Activated CD4-positive, alpha-beta memory T cell treated with anti-CD3 and anti-CD28 coated beads for 36 hours (primary cell): ENCODE data around the gene GDE1. TPM values are rescaled to one million over a fixed set of nuclear protein-coding genes. Genes with fewer than 3 reads are reported as not detected.

ENCODE experiments used
- CTCF ChIA-PET: fragments of 350-600 bp; sonication (Branson Sonifier 250); formaldehyde crosslinking; loops from one replicate; lab custom pipeline; 2021; ENCODE audit warnings: antibody characterized with exemption, inconsistent platforms; lab: Charles Lee
- POLR2A ChIA-PET: fragments of 350-600 bp; sonication (Branson Sonifier 250); formaldehyde crosslinking; loops from one replicate; lab custom pipeline; 2021; ENCODE audit warnings: antibody characterized with exemption; lab: Charles Lee
- DNase-seq: peaks from one replicate; pipeline ENCODE4 v3.0.0-alpha.2; 2020
- H3K27ac Mint-ChIP-seq: one replicate; pipeline ENCODE4 v1.8.0; 2021; ENCODE audit warnings: mixed read lengths
- H3K27me3 Mint-ChIP-seq: one replicate; pipeline ENCODE4 v1.8.0; 2021; ENCODE audit warnings: mixed read lengths
- H3K36me3 Mint-ChIP-seq: one replicate; pipeline ENCODE4 v1.8.0; 2021; ENCODE audit warnings: mixed read lengths
- H3K4me1 Mint-ChIP-seq: one replicate; pipeline ENCODE4 v1.8.0; 2021; ENCODE audit warnings: low read depth, mixed read lengths
- H3K4me3 Mint-ChIP-seq: one replicate; pipeline ENCODE4 v1.8.0; 2021; ENCODE audit warnings: mild to moderate bottlenecking, mixed read lengths
- H3K9me3 Mint-ChIP-seq: one replicate; pipeline ENCODE4 v1.8.0; 2021; ENCODE audit warnings: mixed read lengths
- intact Hi-C: fragments of 100-400 bp; cut with micrococcal nuclease; formaldehyde crosslinking; loops from one replicate; pipeline ENCODE4 v1.15.1; 2023
- total RNA-seq, 2 experiments: library from RNA; stranded (reverse); gene quantifications; one replicate each; pipeline ENCODE4 v1.2.3, GENCODE V29; 2021

Gene GDE1
- 10 to 100 TPM; 18.4 to 19.0 TPM for total RNA-seq

DNA sequence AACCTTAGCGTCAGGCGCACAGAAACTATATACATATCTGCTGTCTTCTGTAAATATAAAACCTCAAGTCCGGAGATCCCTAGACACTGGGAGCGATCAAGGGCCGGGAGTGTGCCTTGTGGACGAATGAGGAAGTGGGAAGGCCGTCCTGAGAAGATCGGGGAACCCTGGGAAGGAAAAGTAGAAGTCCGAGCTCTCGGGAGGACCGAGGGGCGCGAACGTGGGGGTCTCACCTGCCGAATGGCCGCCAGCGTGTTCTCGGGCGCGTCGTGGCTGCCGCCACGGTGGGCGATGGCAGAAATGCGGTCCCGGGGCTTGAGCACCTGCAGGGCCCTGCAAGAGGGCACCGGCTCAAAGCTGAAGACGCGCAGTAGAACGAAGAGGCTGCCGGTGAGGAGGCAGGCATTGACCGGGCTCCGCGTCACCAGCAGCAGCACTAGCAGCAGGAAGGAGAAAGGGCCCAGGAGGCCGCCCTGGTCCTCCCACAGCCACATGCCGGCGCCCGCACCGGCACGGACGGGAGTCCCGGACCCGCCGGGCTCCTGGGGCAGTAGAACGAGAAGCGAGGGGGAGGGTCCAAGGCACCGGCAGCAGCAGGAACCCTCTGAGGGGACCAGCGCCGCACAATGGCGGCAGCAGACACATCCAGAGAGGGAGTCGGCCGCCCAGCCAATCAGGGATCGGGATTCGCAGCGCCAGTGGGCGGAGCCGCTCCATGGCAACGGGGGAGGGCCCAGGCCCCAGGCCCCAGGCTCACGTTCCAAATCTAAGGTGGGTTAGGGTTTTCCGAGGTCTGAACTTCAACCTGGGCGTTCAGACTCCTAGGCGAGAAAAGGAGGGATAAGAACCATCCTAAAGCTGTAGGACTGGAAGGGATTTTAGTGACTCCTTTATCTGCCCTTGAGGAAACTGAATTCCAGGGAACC, at the start of gene GDE1:
Gene GDE1, minus strand, starts transcription at position 628 of the 926 bp plus-strand sequence. Its CDS starts 134 bp downstream, at position 494.
- ChIA-PET POLR2A (interaction anchor here (1.7 kb wide), 1 partner anchor 34 kb away, joined by 7 read pairs; the partner anchor contains the start of gene VPS35L), CTCF (interaction anchor here (0.7 to 1.9 kb wide), 3 partner anchors 19 to 141 kb away, joined by 3 to 7 read pairs (median 6); partner anchors contain the start of gene VPS35L)
- no peaks in the 10 kb centered on the region for H3K9me3 Mint-ChIP-seq
- no peaks in the 10 kb centered on the region for H3K27me3 Mint-ChIP-seq
- peak within 1 kb of the TSS; percentile 75 for H3K27ac Mint-ChIP-seq
- peak; percentile 96 for DNase-seq
- intact Hi-C loops: loop anchor here (1.0 to 5.0 kb wide), 5 partner anchors 34 to 719 kb away; partner anchors contain the start of genes ARL6IP1, COQ7, IQCK and KNOP1
- H3K36me3 Mint-ChIP-seq: peaks cover 12% of the 10 kb centered on the region
- peaks cover 48% of the 10 kb centered on the region for H3K4me1 Mint-ChIP-seq
- H3K4me3 Mint-ChIP-seq: peak within 1 kb of the TSS; percentile 90

- DNase-seq: no peak
- H3K4me3 Mint-ChIP-seq: no peak overlapping the region
- H3K36me3 Mint-ChIP-seq: peaks cover 21% of the 10 kb centered on the region
- peaks cover 5% of the 10 kb centered on the region for H3K9me3 Mint-ChIP-seq
- H3K27ac Mint-ChIP-seq: no peak overlapping the region
- POLR2A ChIA-PET: no interaction called here
- intact Hi-C loops: no loop called here
- H3K4me1 Mint-ChIP-seq: no peaks in the 10 kb centered on the region
- H3K27me3 Mint-ChIP-seq: no peaks in the 10 kb centered on the region
- CTCF ChIA-PET: interaction anchor here (1.4 to 1.6 kb wide), 2 partner anchors 12 to 16 kb away, joined by 3 read pairs; partner anchors contain the start of gene VPS35L
Observed at GRCh38 chr16:19567560-19567959, 45.7 kb upstream of the GDE1 start.

- H3K4me1 Mint-ChIP-seq: peaks cover 1% of the 10 kb centered on the region
- H3K27ac Mint-ChIP-seq: no peak overlapping the region
- CTCF ChIA-PET: interaction anchor here (1.3 to 1.6 kb wide), 2 partner anchors 9 to 18 kb away, joined by 3 read pairs; no protein-coding TSS in a partner anchor
- H3K9me3 Mint-ChIP-seq: peaks cover 5% of the 10 kb centered on the region
- H3K4me3 Mint-ChIP-seq: no peak overlapping the region
- intact Hi-C loops: no loop called here
- DNase-seq: no peak
- no peaks in the 10 kb centered on the region for H3K27me3 Mint-ChIP-seq
- POLR2A ChIA-PET: interaction anchor here (0.6 kb wide), 1 partner anchor 46 kb away, joined by 3 read pairs; no protein-coding TSS in a partner anchor
- peaks cover 21% of the 10 kb centered on the region for H3K36me3 Mint-ChIP-seq
Observed at GRCh38 chr16:19566362-19566761, 44.5 kb upstream of the GDE1 start.

- intact Hi-C loops: no loop called here
- Mint-ChIP-seq H3K4me3 (no peak overlapping the region), H3K27me3 (no peaks in the 10 kb centered on the region), H3K27ac (no peak overlapping the region), H3K4me1 (peaks cover 2% of the 10 kb centered on the region), H3K9me3 (peaks cover 5% of the 10 kb centered on the region), H3K36me3 (peaks cover 14% of the 10 kb centered on the region)
- CTCF ChIA-PET: interaction anchor here (0.8 to 1.6 kb wide), 5 partner anchors 9 to 344 kb away, joined by 3 to 7 read pairs (median 4); partner anchors contain the start of gene VPS35L
- DNase-seq: no peak
- POLR2A ChIA-PET: no interaction called here
Observed at GRCh38 chr16:19563377-19563776, 41.5 kb upstream of the GDE1 start.

DNA sequence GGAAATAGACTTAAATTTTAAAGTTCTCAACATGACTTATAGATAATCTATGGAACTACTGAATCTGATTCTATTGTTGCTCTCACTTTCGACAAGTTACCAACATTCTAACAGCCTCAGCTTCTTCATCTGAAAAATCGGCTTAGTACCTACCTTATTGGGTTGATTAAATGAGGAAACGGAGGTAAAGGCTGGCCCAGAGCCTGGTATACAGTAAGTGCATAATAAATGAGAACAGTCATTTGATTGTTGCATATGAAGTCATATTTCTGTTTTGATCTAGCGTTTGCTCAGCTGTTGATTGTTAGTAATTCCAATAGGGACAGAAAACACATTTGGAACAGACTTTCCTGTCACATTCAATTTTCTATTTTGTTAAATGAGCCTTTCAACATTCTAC, 38.2 kb upstream of the GDE1 start:
- Mint-ChIP-seq H3K27ac (no peak overlapping the region), H3K36me3 (peaks cover 6% of the 10 kb centered on the region), H3K27me3 (no peaks in the 10 kb centered on the region), H3K4me1 (peaks cover 11% of the 10 kb centered on the region), H3K9me3 (peaks cover 5% of the 10 kb centered on the region), H3K4me3 (no peak overlapping the region)
- POLR2A ChIA-PET: no interaction called here
- no peak for DNase-seq
- CTCF ChIA-PET: interaction anchor here (0.6 to 1.6 kb wide), 4 partner anchors 24 to 326 kb away, joined by 3 to 11 read pairs (median 4); no protein-coding TSS in a partner anchor
- intact Hi-C loops: no loop called here

GRCh38 chr16:19559242-19559910, 37.5 kb upstream of the GDE1 start:
- H3K4me3 Mint-ChIP-seq: no peak overlapping the region
- DNase-seq: no peak
- ChIA-PET POLR2A (no interaction called here), CTCF (interaction anchor here (0.6 to 1.6 kb wide), 4 partner anchors 24 to 327 kb away, joined by 3 to 11 read pairs (median 4); no protein-coding TSS in a partner anchor)
- H3K36me3 Mint-ChIP-seq: no peaks in the 10 kb centered on the region
- H3K27me3 Mint-ChIP-seq: no peaks in the 10 kb centered on the region
- peaks cover 15% of the 10 kb centered on the region for H3K4me1 Mint-ChIP-seq
- H3K27ac Mint-ChIP-seq: no peak overlapping the region
- H3K9me3 Mint-ChIP-seq: peaks cover 5% of the 10 kb centered on the region
- intact Hi-C loops: loop anchor here (1.0 kb wide), 1 partner anchor 327 kb away; no protein-coding TSS in a partner anchor

- intact Hi-C loops: loop anchor here (1.0 to 2.0 kb wide), 4 partner anchors 34 to 1185 kb away; partner anchors contain the start of genes COQ7, GDE1, IQCK and KNOP1
- Mint-ChIP-seq H3K36me3 (peaks cover 4% of the 10 kb centered on the region), H3K27me3 (no peaks in the 10 kb centered on the region), H3K9me3 (no peaks in the 10 kb centered on the region), H3K27ac (peak overlapping the region; percentile 86), H3K4me1 (peaks cover 16% of the 10 kb centered on the region), H3K4me3 (peak overlapping the region; percentile 85)
- ChIA-PET POLR2A (interaction anchor here (0.8 to 2.2 kb wide), 6 partner anchors 18 to 439 kb away, joined by 3 to 33 read pairs (median 4); partner anchors contain the start of genes CCP110 and GDE1), CTCF (interaction anchor here (0.6 to 3.2 kb wide), 29 partner anchors 9 to 489 kb away, joined by 3 to 35 read pairs (median 4); partner anchors contain the start of genes CCP110, COQ7, GPRC5B and IQCK)
- peak; percentile 53 for DNase-seq
Observed at GRCh38 chr16:19555938-19556771, 34.3 kb upstream of the GDE1 start.

DNA sequence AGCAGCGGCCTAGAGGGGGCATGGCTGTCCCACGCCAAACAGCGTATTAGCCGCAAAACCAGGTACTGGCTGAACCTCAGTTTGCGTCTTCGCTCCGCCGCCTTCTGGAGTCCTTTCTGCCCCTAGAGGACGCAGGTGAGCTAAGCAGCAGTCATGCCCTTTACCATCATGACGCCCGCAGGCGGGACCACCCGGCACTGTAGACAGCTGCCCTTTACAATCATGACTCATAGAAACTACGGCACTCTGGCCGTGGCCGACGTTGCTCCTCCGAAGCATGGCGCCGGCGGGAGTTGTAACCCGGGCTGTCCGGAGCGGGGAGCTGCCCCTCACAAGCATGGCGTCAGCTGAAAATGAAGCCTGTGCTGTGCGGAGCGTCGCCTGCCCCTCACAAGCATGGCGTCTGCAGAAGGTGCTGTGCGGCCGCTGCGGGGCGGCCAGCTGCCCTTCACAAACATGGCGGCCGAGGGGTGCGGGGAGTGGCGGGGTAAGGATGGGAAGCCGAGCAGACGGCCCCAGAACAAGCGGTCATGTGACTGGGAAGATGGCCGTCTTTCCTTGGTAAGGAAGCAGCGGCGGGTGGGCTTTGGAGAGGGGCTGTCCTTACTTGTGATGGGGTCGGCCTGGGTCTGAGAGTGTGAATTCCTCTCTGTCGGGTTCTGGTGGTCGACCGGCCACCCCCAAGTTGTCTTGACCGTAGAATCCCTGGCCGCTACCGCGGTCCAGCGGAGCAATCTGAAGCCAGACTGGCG, 33.5 kb upstream of the GDE1 start, which contains the start of gene VPS35L:
Gene VPS35L, plus strand, starts transcription at position 518 of the 752 bp plus-strand sequence. Its CDS starts 27 bp downstream, at position 545.
- intact Hi-C loops: loop anchor here (1.0 to 2.0 kb wide), 4 partner anchors 33 to 1186 kb away; partner anchors contain the start of genes COQ7, GDE1, IQCK and KNOP1
- peak; percentile 97 for DNase-seq
- Mint-ChIP-seq H3K4me1 (peaks cover 16% of the 10 kb centered on the region), H3K36me3 (peaks cover 7% of the 10 kb centered on the region), H3K27ac (peak within 1 kb of the TSS; percentile 86), H3K9me3 (no peaks in the 10 kb centered on the region), H3K4me3 (peak within 1 kb of the TSS; percentile 85), H3K27me3 (no peaks in the 10 kb centered on the region)
- ChIA-PET CTCF (interaction anchor here (0.8 to 3.2 kb wide), 24 partner anchors 8 to 488 kb away, joined by 3 to 35 read pairs (median 6); partner anchors contain the start of genes CCP110, COQ7, GDE1 and GPRC5B), POLR2A (interaction anchor here (0.6 to 2.2 kb wide), 6 partner anchors 17 to 1715 kb away, joined by 3 to 33 read pairs (median 4); partner anchors contain the start of genes CCP110 and GDE1)

DNA sequence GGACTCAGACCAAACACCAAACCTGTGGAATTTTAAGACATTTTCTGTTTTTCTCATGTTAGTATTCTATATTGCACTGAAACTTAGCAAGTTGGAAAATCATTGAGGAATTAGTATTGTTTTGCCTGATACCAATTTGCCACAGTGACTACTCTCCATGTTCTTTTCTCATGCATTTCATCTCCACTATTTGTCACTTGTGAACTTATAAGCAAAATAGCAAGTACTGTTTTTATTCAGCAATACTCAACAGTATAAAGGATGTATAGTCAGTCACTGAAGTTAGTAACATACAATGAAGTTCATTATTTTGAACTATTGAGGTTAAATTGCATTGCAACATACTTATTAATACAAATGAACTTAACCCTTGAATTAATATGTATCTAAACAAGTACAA, 27.8 kb upstream of the GDE1 start:
- H3K4me3 Mint-ChIP-seq: no peak overlapping the region

GRCh38 chr16:19548144-19548543, 26.2 kb upstream of the GDE1 start:
- Mint-ChIP-seq H3K9me3 (no peaks in the 10 kb centered on the region), H3K36me3 (peaks cover 27% of the 10 kb centered on the region), H3K27me3 (no peaks in the 10 kb centered on the region), H3K4me1 (no peaks in the 10 kb centered on the region), H3K4me3 (no peak overlapping the region), H3K27ac (no peak overlapping the region)
- ChIA-PET CTCF (interaction anchor here (1.0 kb wide), 1 partner anchor 18 kb away, joined by 3 read pairs; no protein-coding TSS in a partner anchor), POLR2A (no interaction called here)
- DNase-seq: no peak
- intact Hi-C loops: no loop called here

More for the DNA sequence above, 27.8 kb upstream of the GDE1 start:
- DNase-seq: no peak
- intact Hi-C loops: no loop called here
- Mint-ChIP-seq H3K36me3 (peaks cover 14% of the 10 kb centered on the region), H3K9me3 (no peaks in the 10 kb centered on the region), H3K4me1 (peaks cover 3% of the 10 kb centered on the region), H3K27ac (no peak overlapping the region), H3K27me3 (no peaks in the 10 kb centered on the region)
- ChIA-PET POLR2A (no interaction called here), CTCF (interaction anchor here (1.2 to 1.9 kb wide), 2 partner anchors 34 to 48 kb away, joined by 4 read pairs; no protein-coding TSS in a partner anchor)
